Naive thymus-derived CD4-positive, alpha-beta T cell (primary cell): Measurements from ENCODE around the gene LRCOL1. TPM values are rescaled to one million over a fixed set of nuclear protein-coding genes. Genes with fewer than 3 reads are reported as not detected.

Experiments used
- ATAC-seq: fragments of 150-1000 bp; cut with Tn5 transposase; 2 replicates; pipeline ENCODE4 v1.10.0; 2021; ENCODE audit warnings: mild to moderate bottlenecking, moderate library complexity
- CTCF ChIA-PET: fragments of 350-600 bp; sonication (Branson Sonifier 250); formaldehyde crosslinking; loops from one replicate; lab custom pipeline; 2021; ENCODE audit warnings: antibody characterized with exemption; lab: Charles Lee
- POLR2A ChIA-PET: fragments of 350-600 bp; sonication (Branson Sonifier 250); formaldehyde crosslinking; loops from one replicate; lab custom pipeline; 2021; ENCODE audit warnings: antibody characterized with exemption, inconsistent platforms; lab: Charles Lee
- DNase-seq, 9 donors: peaks; one replicate each; pipeline versions ENCODE4 v3.0.0 to v3.0.0-alpha.2; 2020 to 2022; ENCODE audit warnings: mixed read lengths in 1 of 9
- H3K27ac ChIP-seq: one replicate; pipeline ENCODE4 v1.7.0; 2013; ENCODE audit warnings: mild to moderate bottlenecking, low read depth, low read length, moderate library complexity
- H3K27me3 ChIP-seq, 2 donors: one replicate each; pipeline ENCODE4 v1.7.0; 2013; ENCODE audit warnings: low read length in 2 of 2, mild to moderate bottlenecking in 2 of 2, moderate library complexity in 2 of 2; ENCODE audit not compliant: control insufficient read depth in 2 of 2, insufficient read depth in 2 of 2
- H3K36me3 ChIP-seq, 3 experiments: 1 replicate in 2 of 3; 2 replicates in 1 of 3; pipeline ENCODE4 v1.7.0; 2013; ENCODE audit warnings: low read length in 3 of 3, mild to moderate bottlenecking in 3 of 3, moderate library complexity in 1 of 3; ENCODE audit not compliant: insufficient read depth in 3 of 3, control insufficient read depth in 2 of 3
- H3K4me1 ChIP-seq, 2 donors: one replicate each; pipeline ENCODE4 v1.7.0; 2013; ENCODE audit warnings: low read length in 2 of 2, mild to moderate bottlenecking in 2 of 2, moderate library complexity in 1 of 2; ENCODE audit not compliant: control insufficient read depth in 2 of 2, insufficient read depth in 2 of 2
- H3K4me3 ChIP-seq: 2 replicates; pipeline ENCODE4 v1.7.0; 2013; ENCODE audit warnings: mild to moderate bottlenecking, low read length
- H3K9me3 ChIP-seq, 3 experiments: 1 replicate in 2 of 3; 2 replicates in 1 of 3; pipeline ENCODE4 v1.7.0; 2013; ENCODE audit warnings: low read length in 3 of 3; ENCODE audit not compliant: control insufficient read depth in 2 of 3
- H3K27ac Mint-ChIP-seq, 9 donors: one replicate each; pipeline ENCODE4 v1.8.0; 2020 to 2022; ENCODE audit warnings: mixed read lengths in 9 of 9, mild to moderate bottlenecking in 8 of 9, moderate library complexity in 5 of 9, inconsistent platforms in 2 of 9
- H3K27me3 Mint-ChIP-seq, 5 donors: one replicate each; pipeline ENCODE4 v1.8.0; 2021 to 2022; ENCODE audit warnings: mixed read lengths in 5 of 5, mild to moderate bottlenecking in 1 of 5
- H3K36me3 Mint-ChIP-seq, 5 donors: one replicate each; pipeline ENCODE4 v1.8.0; 2020 to 2022; ENCODE audit warnings: mixed read lengths in 5 of 5, mild to moderate bottlenecking in 3 of 5, inconsistent platforms in 1 of 5
- H3K4me1 Mint-ChIP-seq, 7 donors: one replicate each; pipeline ENCODE4 v1.8.0; 2020 to 2022; ENCODE audit warnings: mixed read lengths in 7 of 7, mild to moderate bottlenecking in 3 of 7, inconsistent platforms in 1 of 7
- H3K4me3 Mint-ChIP-seq, 10 donors: one replicate each; pipeline ENCODE4 v1.8.0; 2020 to 2022; ENCODE audit warnings: mild to moderate bottlenecking in 10 of 10, mixed read lengths in 10 of 10, moderate library complexity in 6 of 10, inconsistent platforms in 2 of 10
- H3K9me3 Mint-ChIP-seq, 11 donors: one replicate each; pipeline ENCODE4 v1.8.0; 2020 to 2022; ENCODE audit warnings: mixed read lengths in 11 of 11, mild to moderate bottlenecking in 4 of 11, inconsistent platforms in 1 of 11, moderate library complexity in 1 of 11
- intact Hi-C, 2 donors: fragments of 100-400 bp; cut with micrococcal nuclease; formaldehyde crosslinking; loops; one replicate each; pipeline ENCODE4 v1.15.1; 2023
- polyA plus RNA-seq, 2 donors: library from polyadenylated mRNA; unstranded; fragments of 300-500 nt; fragmentation: Illumina TruSeq; gene quantifications; one replicate each; pipeline ENCODE4 v1.2.3, GENCODE V29; 2021
- total RNA-seq, 6 experiments: library from RNA in 5 of 6; stranded (reverse) in 5 of 6; gene quantifications; 1 replicate in 5 of 6; 2 replicates in 1 of 6; pipeline ENCODE4 v1.2.3 and lab custom pipeline; 2021 to 2026

Gene LRCOL1
- total and polyA plus RNA-seq, 7 experiments from 2014 or later: not detected

GRCh38 chr12:132619386-132620112 lies 9.2 kb upstream of the LRCOL1 start:
- CTCF ChIA-PET: interaction anchor here (0.6 kb wide), 1 partner anchor 96 kb away, joined by 3 read pairs; no protein-coding TSS in a partner anchor
- intact Hi-C loops: loop anchor here (5.0 to 10.0 kb wide), 3 partner anchors 97 to 467 kb away; no protein-coding TSS in a partner anchor
- DNase-seq: no peak

GRCh38 chr12:132619071-132619385 lies 8.6 kb upstream of the LRCOL1 start:
- DNase-seq: no peak
- Histone ChIP-seq H3K36me3 (peaks cover 0 to 3% (median 0%) of the 10 kb centered on the region in 3 experiments), H3K9me3 (peaks cover 0 to 18% (median 8%) of the 10 kb centered on the region in 3 experiments), H3K27ac (no peak overlapping the region), H3K4me3 (no peak overlapping the region), H3K27me3 (peaks cover 4 to 19% of the 10 kb centered on the region in 2 donors), H3K4me1 (peaks cover 0 to 5% of the 10 kb centered on the region in 2 donors)
- Mint-ChIP-seq H3K27ac (no peak overlapping the region), H3K4me1 (peaks cover 9 to 18% (median 14%) of the 10 kb centered on the region in 7 donors), H3K9me3 (peaks cover 0 to 26% (median 6%) of the 10 kb centered on the region in 11 donors), H3K4me3 (no peak overlapping the region), H3K36me3 (peaks cover 0 to 7% (median 0%) of the 10 kb centered on the region in 5 donors), H3K27me3 (peaks cover 24 to 31% (median 26%) of the 10 kb centered on the region in 5 donors)
- ChIA-PET CTCF (no interaction called here), POLR2A (interaction anchor here (0.5 kb wide), 1 partner anchor 160 kb away, joined by 3 read pairs; no protein-coding TSS in a partner anchor)
- no peak for ATAC-seq
- intact Hi-C loops: loop anchor here (5.0 to 10.0 kb wide), 3 partner anchors 97 to 467 kb away; no protein-coding TSS in a partner anchor

More at GRCh38 chr12:132619386-132620112, 9.2 kb upstream of the LRCOL1 start:
- Mint-ChIP-seq H3K4me1 (peaks cover 9 to 17% (median 14%) of the 10 kb centered on the region in 7 donors), H3K36me3 (peaks cover 0 to 7% (median 0%) of the 10 kb centered on the region in 5 donors), H3K4me3 (no peak overlapping the region), H3K27me3 (peaks cover 24 to 31% (median 26%) of the 10 kb centered on the region in 5 donors), H3K9me3 (peaks cover 0 to 26% (median 6%) of the 10 kb centered on the region in 11 donors), H3K27ac (no peak overlapping the region)
- Histone ChIP-seq H3K27me3 (peaks cover 4 to 19% of the 10 kb centered on the region in 2 donors), H3K36me3 (peaks cover 0 to 8% (median 0%) of the 10 kb centered on the region in 3 experiments), H3K4me3 (no peak overlapping the region), H3K9me3 (peaks cover 0 to 18% (median 8%) of the 10 kb centered on the region in 3 experiments), H3K4me1 (peaks cover 0 to 5% of the 10 kb centered on the region in 2 donors), H3K27ac (no peak overlapping the region)
- POLR2A ChIA-PET: no interaction called here
- ATAC-seq: no peak

DNA sequence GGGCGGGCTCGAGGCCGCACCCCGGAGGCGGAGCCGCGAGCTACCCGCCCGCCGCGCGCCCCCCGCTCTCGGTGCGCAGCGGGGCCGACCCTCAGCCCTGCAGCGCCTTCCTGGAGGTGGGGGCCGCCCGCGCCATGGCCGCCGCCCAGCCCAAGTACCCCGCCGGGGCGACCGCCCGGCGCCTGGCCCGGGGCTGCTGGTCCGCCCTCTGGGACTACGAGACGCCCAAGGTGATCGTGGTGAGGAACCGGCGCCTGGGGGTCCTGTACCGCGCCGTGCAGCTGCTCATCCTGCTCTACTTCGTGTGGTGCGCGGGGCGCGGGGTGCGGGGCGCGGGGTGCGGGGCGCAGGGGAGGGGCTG lies 8.3 kb upstream of the LRCOL1 start, which contains the start of gene P2RX2:
P2RX2 (plus strand) TSS at position 94 of the 361 bp plus-strand sequence; CDS start at position 135, 41 bp downstream.
- peaks cover 0 to 5% of the 10 kb centered on the region in 2 donors for H3K4me1 ChIP-seq
- Mint-ChIP-seq H3K27me3 (peaks cover 24 to 31% (median 26%) of the 10 kb centered on the region in 5 donors), H3K4me1 (peaks cover 9 to 18% (median 14%) of the 10 kb centered on the region in 7 donors), H3K9me3 (peaks cover 0 to 26% (median 6%) of the 10 kb centered on the region in 11 donors), H3K36me3 (peaks cover 0 to 7% (median 0%) of the 10 kb centered on the region in 5 donors), H3K27ac (peak within 1 kb of the TSS in 3 of 9 donors; percentile 17 to 55 (median 47)), H3K4me3 (peak within 1 kb of the TSS; percentile 4 to 81 (median 62))
- peaks cover 0 to 18% (median 8%) of the 10 kb centered on the region in 3 experiments for H3K9me3 ChIP-seq
- ATAC-seq (no peak), DNase-seq (no peak)
- no peak within 1 kb of the TSS for H3K4me3 ChIP-seq
- no peaks in the 10 kb centered on the region for H3K36me3 ChIP-seq
- intact Hi-C loops: loop anchor here (5.0 to 10.0 kb wide), 3 partner anchors 96 to 466 kb away; no protein-coding TSS in a partner anchor
- ChIA-PET CTCF (no interaction called here), POLR2A (interaction anchor here (0.5 kb wide), 1 partner anchor 160 kb away, joined by 3 read pairs; no protein-coding TSS in a partner anchor)
- H3K27me3 ChIP-seq: peaks cover 4 to 19% of the 10 kb centered on the region in 2 donors
- no peak within 1 kb of the TSS for H3K27ac ChIP-seq

DNA sequence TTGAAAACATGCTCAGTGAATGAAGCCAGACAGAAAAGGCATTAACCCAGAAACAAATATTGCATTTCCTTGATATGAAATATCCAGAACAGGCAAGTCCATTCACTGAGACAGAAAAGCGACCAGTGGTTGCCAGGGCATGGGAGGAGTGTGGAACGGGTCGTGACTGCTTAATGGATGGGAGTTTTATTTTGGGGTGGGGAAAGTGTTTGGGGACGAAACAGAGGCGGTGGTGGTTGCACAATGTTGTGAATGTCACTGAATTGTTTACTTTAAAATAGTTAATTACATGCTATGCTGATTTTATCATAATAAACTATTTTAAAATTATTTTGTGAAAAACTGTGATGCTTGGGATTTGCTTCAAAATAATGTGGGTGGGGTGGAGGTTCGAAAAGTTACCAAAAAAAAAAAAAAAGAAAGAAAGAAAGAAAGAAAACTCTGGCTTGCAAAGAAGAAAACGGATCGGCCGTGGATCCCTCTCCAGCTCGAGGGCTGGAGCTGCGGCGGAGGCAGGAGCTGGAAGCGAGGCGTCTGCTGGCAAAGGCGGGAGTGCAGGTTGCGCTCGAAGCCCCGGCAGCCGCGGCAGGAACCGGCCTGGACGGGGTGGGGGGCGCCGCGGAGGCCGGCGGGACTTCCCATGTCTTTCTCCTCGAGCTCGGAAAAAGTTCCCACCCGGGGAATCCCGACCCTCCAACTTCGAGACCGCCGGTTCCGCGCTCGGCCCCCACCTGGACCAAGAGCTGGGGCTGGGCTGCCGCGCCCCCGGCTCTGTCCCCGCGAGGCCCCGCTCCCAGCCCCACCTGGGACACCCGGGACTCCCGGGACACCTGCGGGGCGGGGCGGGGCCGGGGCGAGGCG lies 7.7 kb upstream of the LRCOL1 start:
- H3K27me3 ChIP-seq: peaks cover 4 to 19% of the 10 kb centered on the region in 2 donors
- H3K27ac ChIP-seq: no peak overlapping the region
- DNase-seq (no peak), ATAC-seq (no peak)
- Mint-ChIP-seq H3K4me3 (peak overlapping the region; percentile 4 to 81 (median 62)), H3K27ac (peak overlapping the region in 3 of 9 donors; percentile 17 to 55 (median 47)), H3K27me3 (peaks cover 24 to 32% (median 26%) of the 10 kb centered on the region in 5 donors), H3K4me1 (peaks cover 9 to 18% (median 14%) of the 10 kb centered on the region in 7 donors), H3K36me3 (peaks cover 0 to 7% (median 0%) of the 10 kb centered on the region in 5 donors), H3K9me3 (peaks cover 0 to 26% (median 6%) of the 10 kb centered on the region in 11 donors)
- ChIA-PET CTCF (no interaction called here), POLR2A (no interaction called here)
- no peaks in the 10 kb centered on the region for H3K36me3 ChIP-seq
- no peak overlapping the region for H3K4me3 ChIP-seq
- H3K9me3 ChIP-seq: peaks cover 0 to 18% (median 8%) of the 10 kb centered on the region in 3 experiments
- H3K4me1 ChIP-seq: peaks cover 0 to 5% of the 10 kb centered on the region in 2 donors
- intact Hi-C loops: loop anchor here (5.0 to 10.0 kb wide), 3 partner anchors 96 to 466 kb away; no protein-coding TSS in a partner anchor

DNA sequence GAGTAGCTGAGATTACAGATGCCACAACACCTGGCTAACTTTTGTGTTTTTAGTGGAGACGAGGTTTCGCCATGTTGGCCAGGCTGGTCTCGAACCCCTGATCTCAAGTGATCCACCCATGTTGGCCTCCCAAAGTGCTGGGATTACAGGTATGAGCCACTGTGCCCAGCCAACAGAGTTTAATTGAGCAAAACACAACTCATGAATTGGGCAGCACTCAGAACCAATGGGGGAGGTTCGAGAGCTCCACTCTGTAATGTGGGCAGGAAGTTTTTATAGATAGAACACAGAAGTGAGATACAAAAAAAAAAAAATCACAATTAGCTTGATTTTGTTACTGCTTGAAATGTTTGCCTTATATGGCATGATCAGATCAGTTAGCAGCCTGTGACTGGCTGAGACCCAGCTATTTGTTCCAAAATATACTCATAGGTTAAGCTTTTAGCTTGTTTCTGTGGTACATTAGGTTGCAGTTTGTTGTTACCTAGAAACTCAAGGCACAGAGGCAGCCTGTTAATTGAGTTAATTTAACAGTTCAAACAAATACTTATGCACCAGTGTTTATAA lies 6.8 kb upstream of the LRCOL1 start:
- peak overlapping the region in 2 of 9 donors; percentile 17 to 55 for H3K27ac Mint-ChIP-seq
- peaks cover 6 to 18% (median 13%) of the 10 kb centered on the region in 7 donors for H3K4me1 Mint-ChIP-seq
- peaks cover 0 to 5% of the 10 kb centered on the region in 2 donors for H3K4me1 ChIP-seq
- CTCF ChIA-PET: interaction anchor here (1.0 kb wide), 1 partner anchor 464 kb away, joined by 3 read pairs; no protein-coding TSS in a partner anchor
- H3K9me3 ChIP-seq: peaks cover 0 to 18% (median 8%) of the 10 kb centered on the region in 3 experiments
- DNase-seq (no peak), ATAC-seq (no peak)
- no peak overlapping the region for H3K4me3 ChIP-seq
- peak overlapping the region in 7 of 10 donors; percentile 33 to 71 (median 50) for H3K4me3 Mint-ChIP-seq
- peaks cover 4 to 19% of the 10 kb centered on the region in 2 donors for H3K27me3 ChIP-seq
- intact Hi-C loops: loop anchor here (5.0 to 10.0 kb wide), 3 partner anchors 95 to 465 kb away; no protein-coding TSS in a partner anchor
- H3K36me3 ChIP-seq: no peaks in the 10 kb centered on the region
- H3K27ac ChIP-seq: no peak overlapping the region
- peaks cover 0 to 26% (median 6%) of the 10 kb centered on the region in 11 donors for H3K9me3 Mint-ChIP-seq
- H3K27me3 Mint-ChIP-seq: peaks cover 24 to 33% (median 26%) of the 10 kb centered on the region in 5 donors
- POLR2A ChIA-PET: no interaction called here
- H3K36me3 Mint-ChIP-seq: peaks cover 0 to 7% (median 0%) of the 10 kb centered on the region in 5 donors
